ENCODE results near the gene ABCC11.
"Not testable (repeated sequence)": the region's sequence is repeated elsewhere in the genome, so short reads cannot be mapped to it uniquely, and the experiment has no call there.

Gene ABCC11

GRCh38 chr16:48246066-48246465, 1.3 kb downstream of the ABCC11 start:
- no peak for DNase-seq

GRCh38 chr16:48244863-48245195, 2.5 kb downstream of the ABCC11 start:
- no peak for DNase-seq

GRCh38 chr16:48244080-48244862, 3.1 kb downstream of the ABCC11 start, which contains the start of gene LONP2:
TSS of gene LONP2 (plus strand) at chr16:48244300. CDS start at chr16:48244389, 89 bp downstream.
- peak; percentile 90 to 91 for DNase-seq

DNA sequence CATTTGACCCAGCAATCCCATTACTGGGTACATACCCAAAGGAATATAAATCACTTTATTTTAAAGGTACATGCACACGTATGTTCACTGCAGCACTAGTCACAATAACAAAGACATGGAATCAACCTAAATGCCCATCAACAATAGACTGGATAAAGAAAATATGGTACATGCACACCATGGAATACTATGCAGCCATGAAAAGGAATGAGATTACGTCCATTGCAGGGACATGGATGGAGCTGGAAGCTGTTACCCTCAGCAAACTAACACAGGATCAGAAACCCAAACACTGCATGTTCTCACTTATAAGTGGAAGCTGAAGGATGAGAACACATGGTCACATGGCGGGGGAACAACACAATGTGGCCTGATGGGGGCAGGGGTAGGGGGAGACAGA, 7.2 kb downstream of the ABCC11 start:
- DNase-seq = not testable (repeated sequence)

- no peak for DNase-seq
These were observed 11.1 kb downstream of the ABCC11 start for GRCh38 chr16:48236286-48236685.

DNA sequence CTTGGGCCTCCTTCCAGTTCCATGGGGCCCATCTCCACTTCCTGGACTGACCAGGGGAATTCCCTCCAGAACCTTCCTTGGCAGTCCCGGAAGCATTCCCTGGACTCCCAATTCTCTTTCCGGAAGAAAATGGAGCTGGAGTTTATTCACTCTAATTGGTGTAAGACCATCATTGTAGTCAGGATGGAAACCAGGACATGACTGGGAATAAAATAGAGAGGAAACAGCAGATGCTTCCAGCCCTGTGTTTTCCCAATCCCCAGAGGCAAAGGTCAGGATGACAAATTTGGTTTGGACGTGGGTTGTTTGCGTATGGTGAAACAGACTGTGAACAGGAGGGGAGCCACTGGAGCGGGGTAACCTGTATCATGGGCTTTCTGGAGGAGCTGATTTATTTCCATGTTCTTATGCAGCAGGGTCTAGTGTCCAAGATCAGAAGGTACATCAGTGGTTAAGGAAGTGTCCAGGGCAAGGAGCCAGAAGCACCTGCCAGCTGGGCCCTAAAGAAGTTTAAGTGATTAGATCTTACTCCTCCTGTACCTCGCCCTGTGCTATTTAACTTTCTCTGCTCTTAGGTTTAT, 11.7 kb downstream of the ABCC11 start:
- no peak for DNase-seq

DNA sequence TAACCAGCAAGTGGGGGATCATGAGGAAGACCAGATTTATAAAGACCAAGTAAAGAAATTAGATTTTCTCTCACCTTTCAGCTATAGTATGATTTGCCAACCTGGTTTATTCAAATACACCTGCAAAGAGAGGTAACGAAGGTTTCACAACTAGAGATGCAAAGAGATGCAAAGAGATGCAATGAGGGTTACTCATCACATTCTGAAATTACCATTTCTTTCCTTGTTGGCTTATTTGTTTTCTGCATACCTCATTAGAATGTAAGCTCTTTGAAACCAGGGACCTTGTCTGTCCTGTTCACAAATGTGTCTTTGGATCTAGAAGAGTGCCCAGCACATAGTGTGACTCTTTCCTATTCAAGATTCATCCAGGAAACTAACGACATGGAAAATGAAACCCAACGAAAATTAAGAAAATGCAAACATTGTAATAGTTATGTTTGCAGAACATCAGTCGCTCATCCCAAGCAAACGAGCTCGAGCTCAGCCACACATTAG, 12.2 kb downstream of the ABCC11 start:
- no peak for DNase-seq

DNA sequence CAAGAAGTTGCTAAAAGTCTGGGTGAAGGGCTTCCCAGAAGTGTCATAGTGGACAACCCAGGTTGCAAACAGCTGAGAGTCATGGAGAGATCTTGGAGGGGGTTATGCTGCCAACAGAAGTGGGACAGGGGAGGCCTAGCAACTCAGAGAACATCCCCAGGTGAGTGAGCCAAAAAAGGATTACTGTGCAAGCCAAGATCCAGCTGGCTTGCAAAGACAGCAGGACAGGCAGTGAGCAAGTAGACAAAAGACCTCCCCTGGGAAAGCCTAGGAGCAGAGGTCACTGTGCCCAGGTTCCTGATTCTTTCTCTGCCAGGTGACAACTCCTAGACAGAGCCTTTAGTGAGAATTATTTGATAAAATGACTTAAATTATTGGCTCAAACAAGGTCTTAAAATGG, 12.7 kb downstream of the ABCC11 start:
- no peak for DNase-seq

- no peak for DNase-seq
These were observed 14.8 kb downstream of the ABCC11 start for GRCh38 chr16:48232493-48233040.

DNA sequence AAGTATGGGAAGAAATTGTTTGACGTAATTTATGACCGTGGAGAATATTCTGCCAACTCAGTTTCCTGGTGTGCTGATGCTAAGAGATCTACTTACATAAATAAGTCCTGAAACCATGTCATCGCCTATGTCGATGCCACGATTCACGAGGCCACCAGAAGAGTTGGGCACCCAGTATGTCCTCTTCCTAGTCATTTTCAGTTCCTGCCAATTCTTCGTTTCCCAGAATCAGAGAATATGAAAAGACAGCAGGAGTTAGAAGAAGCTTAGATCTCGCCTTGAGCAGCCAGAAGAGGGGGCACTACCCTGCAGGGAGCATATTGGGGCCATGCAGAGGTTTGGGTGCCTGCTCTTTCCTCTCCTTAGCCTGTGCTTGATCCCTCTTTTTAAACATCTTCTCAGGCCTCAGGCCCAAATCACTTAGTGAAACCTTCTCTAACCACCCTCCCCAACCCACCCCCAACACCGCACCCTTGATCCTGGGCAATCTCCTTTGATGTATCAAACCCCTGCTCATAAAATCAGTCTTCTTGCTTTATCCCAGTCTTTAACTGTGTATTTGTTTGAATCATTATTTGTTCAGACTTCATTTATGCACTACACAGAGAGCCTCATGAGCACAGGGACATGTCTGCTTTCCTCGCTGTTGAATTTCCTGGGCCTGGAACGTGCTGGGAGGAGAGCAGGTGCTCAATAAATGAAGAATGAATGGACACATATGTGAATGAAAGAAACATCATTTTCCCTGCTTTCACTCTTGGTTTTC, 15.4 kb downstream of the ABCC11 start:
- peak; percentile 22 to 29 for DNase-seq

GRCh38 chr16:48225456-48225855, 21.9 kb downstream of the ABCC11 start:
- DNase-seq = no peak

GRCh38 chr16:48223490-48223889, 23.8 kb downstream of the ABCC11 start:
- no peak for DNase-seq

GRCh38 chr16:48220891-48221290, 26.4 kb downstream of the ABCC11 start:
- DNase-seq = no peak

DNA sequence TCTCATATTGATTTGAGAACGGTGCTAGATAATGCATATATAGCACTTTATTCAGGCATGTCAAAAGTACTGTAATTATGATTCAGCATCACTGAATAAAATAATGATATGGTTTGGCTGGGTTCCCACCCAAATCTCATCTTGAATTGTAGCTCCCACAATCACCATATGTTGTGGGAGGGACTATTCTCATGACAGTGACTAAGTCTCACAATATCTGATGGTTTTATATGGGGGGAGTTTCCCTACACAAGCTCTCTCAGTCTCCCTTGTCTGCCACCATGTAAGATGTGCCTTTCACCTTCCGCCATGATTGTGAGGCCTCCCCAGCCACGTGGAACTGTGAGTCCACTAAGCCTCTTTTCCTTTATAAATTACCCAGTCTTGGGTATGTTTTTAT, 28.9 kb downstream of the ABCC11 start:
- no peak for DNase-seq

- DNase-seq = no peak
These were observed 29.6 kb downstream of the ABCC11 start for GRCh38 chr16:48217708-48218107.

DNA sequence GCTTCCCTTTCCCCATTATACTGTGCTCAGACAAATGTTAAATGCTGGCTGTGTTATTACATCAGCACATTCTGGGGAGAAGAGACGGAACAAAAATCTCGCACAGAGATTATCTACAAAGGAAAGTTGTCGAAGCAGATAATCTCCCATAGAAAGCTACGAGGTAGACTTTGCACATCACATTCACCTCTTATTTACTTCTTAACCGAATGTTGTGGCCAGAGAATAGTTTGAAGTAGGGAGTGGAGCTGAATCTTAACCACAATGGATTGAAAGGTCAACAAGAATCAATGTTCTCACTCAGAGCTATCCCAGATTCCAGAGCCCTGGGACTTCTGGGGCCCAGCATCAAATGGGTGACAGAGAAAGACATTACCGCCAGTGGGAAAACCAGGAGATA, 31.6 kb downstream of the ABCC11 start:
- DNase-seq = no peak

- no peak for DNase-seq
These were observed 35.3 kb downstream of the ABCC11 start for GRCh38 chr16:48212033-48212432.

DNA sequence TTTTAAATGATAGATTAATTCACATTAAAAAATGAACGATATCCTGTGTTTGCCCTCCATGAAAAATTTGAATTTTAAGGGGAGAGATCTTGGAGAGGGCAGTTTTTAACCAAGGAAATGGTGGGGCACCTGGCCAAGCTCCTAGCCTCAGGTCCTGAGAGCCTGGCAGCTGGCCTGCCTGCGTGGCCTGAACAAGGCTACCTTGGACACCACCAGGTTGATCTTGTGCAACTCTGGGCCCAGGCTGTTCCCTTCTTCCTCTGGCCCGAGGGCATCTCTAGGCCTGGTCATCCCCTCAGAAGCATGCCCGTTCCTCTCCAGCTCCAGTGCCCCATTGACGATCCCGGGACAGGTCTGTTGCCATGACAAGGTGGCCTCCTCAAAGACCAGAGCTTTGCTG, 36.6 kb downstream of the ABCC11 start:
- DNase-seq = no peak

- DNase-seq = no peak
These were observed 40.6 kb downstream of the ABCC11 start for GRCh38 chr16:48206594-48207242.

DNA sequence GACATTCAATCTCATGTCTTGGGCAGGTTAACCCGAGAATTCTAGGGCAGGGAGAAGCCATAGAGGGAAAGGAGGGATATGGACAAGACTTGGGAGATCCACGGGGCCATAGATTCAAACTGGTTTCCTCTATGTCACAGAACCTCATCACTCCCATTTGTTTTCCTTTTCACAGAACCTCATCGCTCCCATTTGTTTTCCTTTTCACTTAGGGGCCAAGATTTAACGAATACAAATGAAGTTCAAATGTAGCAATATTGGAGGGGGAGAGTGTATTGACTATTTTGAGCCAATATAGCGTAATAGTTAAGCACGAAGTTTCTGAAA, 42.6 kb downstream of the ABCC11 start:
- no peak for DNase-seq

DNA sequence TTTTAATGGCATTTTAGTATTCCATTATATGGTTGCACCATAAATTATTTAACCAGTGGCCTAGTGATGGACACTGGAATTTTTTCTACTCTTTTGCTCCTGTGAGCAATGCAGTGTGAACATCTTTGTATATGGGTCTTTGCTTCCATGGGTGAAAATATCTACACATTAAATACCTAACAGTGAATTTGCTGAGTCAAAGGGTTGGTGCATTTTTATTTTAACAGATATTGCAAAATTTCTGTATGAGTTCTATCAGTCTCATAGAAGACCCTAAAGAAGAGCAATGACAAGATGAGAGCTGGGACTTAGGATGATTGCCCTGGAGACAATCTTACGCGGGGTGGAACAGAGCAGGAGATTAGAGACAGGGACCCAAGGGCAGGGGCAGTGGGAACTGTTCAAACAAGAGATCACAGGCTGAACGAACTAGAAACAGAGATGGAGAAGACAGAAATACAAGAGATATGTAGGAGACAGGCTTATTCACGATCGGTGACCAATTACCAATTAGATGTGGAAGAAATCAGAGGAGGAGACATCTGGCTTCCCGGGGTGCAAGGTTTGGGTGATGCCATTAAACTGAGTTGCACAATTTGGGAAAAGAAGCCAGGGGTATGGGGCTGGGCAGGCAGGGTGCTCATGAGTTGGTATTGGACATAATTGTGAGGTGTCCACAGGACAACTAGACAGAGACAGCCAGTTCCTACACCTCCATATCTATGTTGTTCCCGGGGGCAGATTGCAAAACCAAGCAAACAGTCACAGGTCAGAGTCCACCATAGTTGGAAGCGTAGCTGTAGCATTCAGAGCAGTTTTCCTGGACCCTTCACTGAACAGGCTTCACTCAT, 43.1 kb downstream of the ABCC11 start:
- DNase-seq = no peak

All from stimulated activated CD4-positive, alpha-beta T cell treated with anti-CD3 and anti-CD28 coated beads, Interleukin-2, amount 100 ng/mL, for 48 hours (primary cell).